Umbilical cord (tissue), 2 donors: ENCODE results near the gene MACROD2. TPM values are rescaled to one million over a fixed set of nuclear protein-coding genes. Genes with fewer than 3 reads are reported as not detected.
A peak's percentile ranks its signal among the peaks of the same experiment; 100 is the strongest.

Experiments used
- DNase-seq: peaks from one replicate; pipeline ENCODE4 v3.0.0-alpha.2; 2015; ENCODE audit warnings: low spot score
- total RNA-seq: library from RNA; depleted of rRNA; stranded (reverse); fragments of >200 nt; gene quantifications from one replicate; pipeline ENCODE4 v1.2.3, GENCODE V29; 2014; ENCODE audit warnings: low replicate concordance; ENCODE audit not compliant: insufficient read depth

MACROD2 gene
- total RNA-seq, 1 donor from 2014 or later = 69.6 TPM

DNA sequence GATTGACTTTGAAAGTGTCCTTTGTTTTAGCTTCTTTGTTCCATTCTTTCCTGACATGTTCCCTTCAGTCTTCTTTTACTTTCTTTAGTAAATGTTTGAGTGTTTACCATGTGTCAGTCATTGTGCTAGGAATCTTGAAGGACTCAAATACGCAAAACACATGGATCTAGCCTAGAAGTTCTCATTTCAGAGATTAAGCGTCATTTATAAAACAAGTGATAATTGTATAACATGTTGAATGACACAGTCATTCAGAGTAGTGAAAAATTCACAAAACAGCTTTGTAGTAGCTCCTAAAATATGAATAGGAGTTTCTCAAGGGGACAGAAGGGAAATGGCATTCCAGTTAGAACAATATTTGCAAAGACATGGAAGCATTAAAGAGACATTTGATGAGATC is 66.9 kb downstream of the MACROD2 start:
- DNase-seq = no peak

DNA sequence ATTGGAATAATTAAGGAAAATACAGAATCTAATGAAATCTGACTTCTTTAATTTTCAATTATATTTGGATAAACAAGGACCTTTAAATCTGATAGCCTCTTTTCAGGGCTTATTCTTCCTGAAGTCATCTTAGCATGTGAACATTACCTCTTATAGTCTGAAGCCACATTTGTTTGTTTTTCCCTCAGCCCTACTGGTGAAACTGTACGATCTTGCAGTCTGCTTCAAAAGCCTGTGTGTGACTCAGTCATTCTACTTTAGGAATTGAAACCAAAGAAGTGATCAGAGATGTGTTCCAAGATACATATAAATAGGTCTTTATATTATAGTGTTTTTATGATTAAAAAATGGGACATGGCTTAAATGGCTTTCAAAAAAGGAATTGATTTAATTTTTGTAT is 67.5 kb downstream of the MACROD2 start:
- no peak for DNase-seq

DNA sequence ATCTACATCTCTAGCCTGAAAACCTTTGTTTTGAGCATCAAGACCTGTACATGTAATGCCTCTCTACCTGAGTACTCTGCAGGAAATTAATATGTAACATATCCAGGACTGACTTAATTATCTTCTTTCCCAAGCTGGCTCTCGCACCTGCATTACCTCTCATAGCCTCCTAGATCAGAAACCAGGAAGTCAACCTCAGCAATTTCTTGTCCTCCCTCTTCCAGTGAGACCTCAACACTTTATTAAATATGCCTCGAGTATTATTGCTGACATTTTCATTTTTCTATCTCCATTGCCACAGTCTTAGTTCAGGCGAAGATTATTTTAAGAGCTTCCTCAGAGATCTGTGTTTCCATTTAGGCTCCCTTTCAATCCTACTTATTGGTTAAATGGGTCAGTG is 69.0 kb downstream of the MACROD2 start:
- no peak for DNase-seq

DNA sequence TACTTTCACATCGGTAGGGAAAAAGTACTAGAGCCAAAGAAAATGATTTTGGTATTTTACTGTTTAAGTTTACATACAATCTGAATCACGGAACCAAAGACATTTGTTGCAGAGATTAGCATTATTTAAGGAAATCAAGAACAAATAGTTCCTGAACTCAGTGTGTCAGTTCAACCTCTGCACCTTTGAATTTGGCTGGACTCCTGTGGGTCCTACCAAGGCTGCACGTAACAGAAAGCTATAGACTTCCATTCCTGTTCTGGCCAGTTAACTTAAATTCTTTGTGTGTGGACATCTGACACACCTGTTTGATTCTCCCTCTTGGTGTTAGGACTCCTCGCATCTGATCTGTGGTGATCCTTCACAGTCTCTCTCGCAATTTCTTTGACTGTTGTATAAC is 69.6 kb downstream of the MACROD2 start:
- DNase-seq = no peak

DNA sequence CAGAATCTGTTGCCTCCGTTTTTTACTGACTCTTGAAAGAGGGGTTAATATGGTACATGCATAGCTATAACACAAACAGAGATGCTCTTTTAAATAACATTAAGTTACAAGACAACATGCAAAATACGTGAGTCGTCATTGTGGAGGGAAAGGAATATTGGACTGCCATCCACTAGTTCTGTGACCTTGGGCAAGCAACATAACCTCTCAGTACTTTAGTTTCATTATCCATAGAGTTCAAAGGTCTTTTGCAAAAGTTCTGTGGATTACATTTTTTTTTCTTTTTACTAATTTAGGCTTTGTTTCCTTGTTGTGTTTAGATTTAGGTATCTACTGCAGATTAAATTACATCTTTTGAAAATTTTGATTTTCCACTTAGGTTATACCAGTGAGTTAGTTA is 70.5 kb downstream of the MACROD2 start:
- DNase-seq = no peak

DNA sequence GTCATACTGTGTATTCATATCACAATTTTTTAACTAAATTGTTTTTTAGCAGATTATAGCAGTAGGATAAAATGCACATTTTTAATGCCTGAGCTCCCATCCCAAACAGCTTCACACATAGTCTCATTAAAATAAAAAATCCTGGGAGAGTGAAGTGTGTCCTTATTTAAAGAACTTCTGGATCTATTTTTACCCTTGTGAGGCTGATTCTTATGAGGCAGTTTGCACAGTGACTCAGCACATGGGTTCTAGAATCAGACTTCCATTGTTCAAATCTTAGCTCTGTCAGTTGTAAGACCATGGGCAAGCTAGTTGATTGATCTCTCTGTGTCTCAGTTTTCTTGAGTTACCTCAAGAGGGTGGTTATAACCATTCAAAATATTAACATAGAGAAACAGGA is 72.3 kb downstream of the MACROD2 start:
- DNase-seq = no peak

DNA sequence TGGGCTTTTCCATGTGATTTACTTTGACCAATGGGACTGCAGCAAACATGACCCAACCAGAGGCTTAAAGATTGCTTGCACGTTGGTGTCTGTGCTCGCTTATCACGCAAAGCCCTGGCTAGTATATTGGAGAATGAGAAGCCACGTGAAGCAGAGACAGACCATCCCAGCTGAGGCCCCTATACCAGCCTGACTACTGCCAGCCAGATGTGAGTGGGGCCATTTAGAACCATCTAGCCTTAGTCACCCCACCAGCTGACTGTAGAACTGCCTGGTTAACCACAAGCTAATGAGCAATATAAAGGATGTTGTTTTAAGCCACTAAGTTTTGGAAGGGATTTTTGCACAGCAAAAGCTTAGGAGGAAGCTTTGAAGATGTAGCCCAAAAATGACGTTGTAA is 74.5 kb downstream of the MACROD2 start:
- DNase-seq = no peak

DNA sequence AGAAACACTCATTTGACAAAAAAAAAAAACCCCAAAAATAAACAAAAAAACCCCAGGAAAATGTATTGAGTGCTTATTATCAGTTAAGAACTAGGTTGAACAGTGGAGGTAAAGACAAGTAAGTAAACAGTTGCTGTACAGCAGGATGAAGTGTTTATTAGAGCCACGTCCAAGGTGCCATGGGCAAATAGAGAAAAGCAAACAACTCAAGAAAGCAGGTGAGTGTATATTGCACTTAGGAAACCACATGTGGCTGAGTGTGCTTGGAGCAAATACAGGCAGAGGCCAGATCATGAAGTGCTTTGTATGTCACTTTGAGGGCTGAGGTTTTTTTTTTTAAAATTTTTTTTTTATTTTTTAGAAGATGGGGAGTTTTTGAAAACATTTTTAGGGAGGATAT is 98.3 kb downstream of the MACROD2 start:
- no peak for DNase-seq

DNA sequence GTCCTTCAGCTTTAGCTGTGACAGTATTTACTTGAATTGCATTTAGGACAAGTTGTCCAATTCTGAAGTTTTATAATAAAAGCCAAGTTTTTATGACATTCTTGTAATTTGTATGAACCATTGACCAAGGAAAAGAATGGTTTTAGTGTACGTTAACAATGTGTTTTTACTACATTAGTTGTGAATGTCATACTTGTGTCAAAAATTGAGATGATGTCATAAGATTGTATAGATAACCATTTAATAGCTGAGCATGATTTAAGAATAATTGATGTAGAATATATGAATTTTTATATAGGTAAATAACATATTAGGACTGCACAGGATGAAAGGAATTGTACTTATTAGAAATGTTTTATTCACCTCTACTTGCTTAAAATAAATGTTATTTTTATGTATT is 102.9 kb downstream of the MACROD2 start:
- DNase-seq = no peak

DNA sequence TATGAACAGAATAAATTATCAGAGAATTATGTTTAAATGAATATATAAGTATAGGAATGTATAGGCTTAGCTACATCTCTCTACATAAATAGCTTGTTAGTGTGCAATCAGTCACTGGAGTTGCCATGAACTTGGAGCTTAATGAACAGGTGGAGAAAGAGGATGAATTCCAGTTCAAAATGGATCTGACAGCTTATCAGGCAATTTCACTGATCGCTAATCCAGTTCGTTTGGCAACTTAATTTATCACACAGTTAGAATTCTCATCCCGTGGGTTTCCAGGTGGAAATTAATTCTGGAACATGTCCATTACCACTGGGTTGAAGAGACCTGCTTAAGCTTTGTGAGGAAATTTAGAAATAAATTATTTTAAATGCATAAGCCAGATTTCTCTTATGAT is 118.1 kb downstream of the MACROD2 start:
- no peak for DNase-seq

DNA sequence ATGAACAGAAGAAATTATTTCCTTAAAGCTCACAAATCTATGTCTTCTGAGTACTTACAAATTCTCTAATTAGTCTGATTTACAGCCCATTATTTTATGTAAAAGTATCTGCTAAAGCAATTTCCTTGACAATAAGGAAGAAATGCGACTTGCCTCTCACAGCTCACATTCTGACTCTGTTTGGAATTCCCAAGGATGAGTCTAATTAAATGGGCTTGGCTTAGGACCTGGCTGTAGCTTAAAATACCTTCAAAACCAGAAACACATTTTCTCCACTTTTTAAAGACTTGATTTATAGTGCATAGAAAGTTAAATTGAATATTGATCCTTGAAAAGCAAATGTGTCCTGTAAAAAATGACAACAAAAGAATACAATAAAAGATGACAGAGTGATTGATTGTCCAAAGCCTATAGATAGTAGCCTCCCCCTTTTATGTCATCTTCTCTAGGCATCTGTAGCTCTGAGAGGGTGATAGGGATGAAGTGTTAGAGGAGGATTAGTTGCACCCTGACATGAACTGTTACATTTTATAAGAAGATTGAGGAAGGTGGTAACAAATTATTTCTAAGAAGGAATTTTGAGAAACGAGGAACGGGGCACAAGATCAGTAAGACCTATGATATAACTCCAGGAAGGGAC is 118.9 kb downstream of the MACROD2 start:
- DNase-seq = no peak

DNA sequence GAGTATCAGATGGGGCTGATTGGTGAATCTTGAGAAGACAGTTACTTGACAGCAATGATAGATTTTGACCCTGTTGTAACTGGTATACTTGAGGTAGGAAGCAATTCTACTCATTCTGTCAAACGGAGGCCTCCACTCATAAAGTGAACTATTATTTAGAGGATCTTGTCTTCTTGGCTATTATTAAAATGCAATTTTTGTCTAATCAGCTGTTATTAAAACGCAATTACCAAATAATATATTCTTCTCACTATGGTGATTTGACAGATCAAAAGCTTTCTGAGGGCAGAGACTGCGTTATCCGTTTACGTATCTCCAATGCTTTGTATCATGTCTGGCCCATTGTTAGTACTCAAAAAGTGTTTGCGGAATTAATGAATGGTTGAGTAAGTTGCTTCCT is 120.7 kb downstream of the MACROD2 start:
- no peak for DNase-seq

DNA sequence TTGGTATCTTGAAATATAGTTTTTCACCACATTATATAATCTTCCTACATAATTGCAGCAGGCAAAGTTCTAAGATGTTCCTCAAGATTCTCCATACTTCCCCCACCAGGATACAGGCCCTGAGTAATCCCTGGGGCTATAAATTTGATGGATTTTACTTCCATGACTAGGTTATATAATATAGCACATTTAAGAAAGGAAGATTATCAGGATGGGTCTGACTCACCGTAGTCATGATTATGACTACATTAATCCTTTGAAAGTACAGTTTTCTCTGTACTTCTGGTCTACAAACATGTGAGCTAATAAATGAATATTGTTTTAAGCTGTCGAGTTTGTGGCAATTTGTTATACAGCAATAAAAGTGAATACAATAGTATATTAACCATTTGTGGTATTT is 122.5 kb downstream of the MACROD2 start:
- peak; percentile 2 for DNase-seq

DNA sequence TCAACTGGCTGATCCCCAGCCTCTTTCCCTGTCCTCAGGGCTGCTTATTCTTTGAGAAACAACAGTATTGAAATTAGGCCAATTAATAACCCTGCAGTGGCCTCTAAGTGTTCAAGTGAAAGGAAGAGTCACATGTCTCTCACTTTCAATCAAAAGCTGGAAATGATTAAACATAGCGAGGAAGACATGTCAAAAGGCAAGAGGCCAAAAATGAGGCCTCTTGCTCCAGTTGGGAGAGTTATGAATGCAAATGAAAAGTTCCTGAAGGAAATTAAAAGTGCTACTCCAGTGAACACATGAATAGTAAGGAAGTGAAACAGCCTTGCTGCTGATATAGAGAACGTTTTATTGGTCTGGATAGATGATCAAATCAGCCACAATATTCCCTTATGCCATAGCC is 131.5 kb downstream of the MACROD2 start:
- DNase-seq = no peak

DNA sequence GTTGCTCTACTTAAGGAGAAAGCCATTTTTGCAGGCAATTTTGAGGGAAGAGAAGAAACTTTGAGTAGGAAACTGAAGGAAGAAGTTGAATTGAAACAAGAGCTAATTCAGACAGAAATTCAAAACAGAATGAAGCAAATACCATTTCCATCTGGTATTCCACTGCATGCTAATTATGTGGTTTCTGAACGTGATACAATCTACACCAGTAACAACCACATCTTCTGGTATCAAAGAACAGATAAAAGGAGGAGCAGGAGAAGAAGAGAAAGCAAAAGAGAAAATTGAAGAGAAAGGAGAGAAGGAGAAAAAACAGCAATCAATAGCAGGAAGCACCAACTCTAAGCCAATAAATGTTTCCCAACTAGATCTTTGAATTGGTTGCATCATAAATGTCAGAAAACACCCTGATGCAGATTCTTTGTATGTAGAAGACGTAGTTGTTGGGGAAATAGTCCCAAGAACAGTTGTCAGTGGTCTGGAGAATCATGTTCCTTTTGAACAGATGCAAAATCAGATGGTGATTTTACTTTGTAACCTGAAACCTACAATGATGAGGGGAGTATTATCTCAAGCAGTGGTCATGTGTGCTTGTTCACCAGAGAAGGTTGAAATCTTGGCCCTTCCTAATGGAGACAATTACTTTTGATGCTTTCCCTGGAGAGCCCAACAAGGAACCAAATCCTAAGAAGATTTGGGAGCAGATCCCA is 132.4 kb downstream of the MACROD2 start:
- no peak for DNase-seq

DNA sequence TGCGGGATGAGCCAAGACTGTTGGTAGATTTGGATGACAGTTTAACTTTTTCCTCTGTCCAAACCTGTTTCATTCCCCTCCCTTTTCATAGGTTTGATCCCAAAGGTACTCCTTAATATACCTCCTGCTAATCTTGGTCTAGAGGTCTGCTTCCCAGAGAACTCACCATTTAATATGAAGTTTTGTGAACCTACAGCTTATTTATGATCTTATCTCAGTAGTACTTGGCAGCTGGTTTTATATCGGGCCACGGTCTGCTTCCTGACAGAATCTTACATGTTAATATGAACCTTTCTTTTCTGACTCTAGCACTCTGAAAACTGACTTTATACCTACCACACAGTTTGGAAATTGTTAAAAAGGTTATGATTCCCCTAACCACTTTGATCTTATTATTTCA is 138.7 kb downstream of the MACROD2 start:
- no peak for DNase-seq

DNA sequence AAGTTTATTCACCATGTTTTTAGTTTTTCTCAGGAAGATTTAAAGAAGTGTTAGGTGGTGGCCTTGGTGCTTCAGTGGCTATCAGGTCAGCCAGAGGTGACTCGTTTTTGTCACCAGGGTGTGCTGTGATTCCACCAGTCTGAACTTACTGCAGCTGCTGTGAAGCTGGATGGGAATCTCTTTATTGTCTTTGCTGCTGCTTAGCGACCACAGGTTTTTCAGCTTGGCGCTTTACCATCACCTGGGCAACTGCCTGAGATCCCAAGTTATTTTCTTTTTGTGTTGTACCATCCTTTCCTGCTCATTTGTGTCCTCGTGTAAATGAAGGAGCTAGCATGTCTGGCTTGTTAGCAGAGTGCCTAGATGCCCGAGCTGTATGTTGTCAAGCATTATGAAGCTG is 146.9 kb downstream of the MACROD2 start:
- DNase-seq = peak; percentile 75

DNA sequence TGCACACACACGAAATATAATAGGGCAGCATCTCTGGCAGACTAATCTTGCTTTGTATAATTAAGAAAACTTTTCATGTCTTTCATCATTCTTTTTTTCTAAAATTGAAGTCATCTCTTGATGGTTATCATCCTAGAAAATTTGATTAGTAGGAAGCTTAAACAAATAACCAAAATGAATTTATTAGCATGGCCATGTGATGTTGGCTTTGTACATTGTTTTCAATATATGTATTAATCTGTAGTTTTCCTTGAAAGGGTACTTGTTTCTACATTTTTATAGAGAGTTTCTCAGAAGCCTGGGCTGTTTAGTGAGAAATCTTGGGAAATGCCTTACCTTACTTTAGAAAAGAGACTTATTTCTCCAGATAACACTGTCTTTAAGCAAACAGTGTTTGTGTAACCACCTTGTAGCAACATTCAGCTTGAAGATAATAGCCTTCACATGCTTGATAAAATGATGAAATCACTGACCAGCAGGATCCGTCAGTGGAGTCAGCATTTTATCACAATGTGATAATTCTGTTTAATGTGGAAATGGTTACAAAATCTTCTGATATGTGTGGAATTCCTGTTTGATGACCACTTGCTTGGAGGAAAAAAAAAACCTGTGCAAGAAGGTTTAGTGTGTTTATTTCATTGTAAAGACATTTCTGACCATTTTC is 147.8 kb downstream of the MACROD2 start:
- DNase-seq = peak; percentile 36

DNA sequence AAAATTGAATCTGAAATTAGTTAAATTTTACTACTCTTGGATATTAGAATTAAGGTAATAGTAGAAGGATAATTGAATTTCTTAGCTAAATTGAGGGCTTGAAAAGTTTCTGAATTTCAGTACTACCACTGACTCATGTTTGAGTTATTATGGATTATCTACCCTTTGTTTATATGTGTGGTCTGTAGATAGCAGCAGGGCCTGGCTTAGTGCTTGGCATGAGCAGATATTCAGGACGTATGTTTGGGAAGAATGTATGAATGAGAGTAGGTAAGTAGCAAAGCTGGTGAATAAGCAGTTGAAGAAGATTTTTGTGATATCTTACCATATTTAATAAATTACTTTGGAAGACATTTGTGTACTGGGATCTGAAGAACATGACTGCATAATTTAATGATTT is 152.7 kb downstream of the MACROD2 start:
- peak; percentile 4 for DNase-seq

DNA sequence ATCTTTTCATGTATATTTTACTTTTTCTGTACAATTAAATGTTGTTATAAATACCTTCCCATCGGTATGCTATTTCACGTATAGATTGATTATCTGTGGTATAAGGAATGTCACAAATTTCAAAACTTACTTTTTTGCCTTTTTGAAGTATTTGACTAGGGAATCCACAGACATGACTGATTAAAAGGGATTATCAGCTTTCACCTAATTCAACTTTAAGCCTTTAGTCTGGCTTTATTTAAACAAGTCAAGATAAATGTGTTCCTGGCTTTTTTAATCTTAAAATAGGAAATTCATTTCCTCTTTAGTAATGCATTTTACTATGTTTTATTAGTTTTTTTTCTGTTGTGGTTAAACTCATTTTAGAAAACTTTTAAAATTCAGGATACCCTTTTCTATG is 160.0 kb downstream of the MACROD2 start:
- no peak for DNase-seq

DNA sequence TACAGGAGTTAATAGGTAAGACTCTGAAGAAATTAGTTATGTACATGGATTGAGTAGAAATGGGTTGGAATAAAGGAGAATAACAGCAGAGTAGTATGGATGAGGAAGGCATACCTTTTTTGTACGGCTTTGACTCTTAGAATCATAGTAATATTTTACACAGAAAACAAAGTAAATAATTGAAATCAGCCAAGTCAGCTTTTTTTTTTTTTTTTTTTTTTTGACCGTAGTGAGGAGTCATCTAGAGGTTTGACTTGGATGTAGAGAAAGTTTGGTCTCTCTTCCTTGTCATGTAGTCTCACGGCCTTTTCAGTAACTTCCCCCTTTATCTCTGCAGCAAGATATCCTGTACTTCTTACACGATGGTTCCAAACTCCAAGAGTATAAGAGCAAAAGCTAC is 183.2 kb downstream of the MACROD2 start:
- DNase-seq = no peak

DNA sequence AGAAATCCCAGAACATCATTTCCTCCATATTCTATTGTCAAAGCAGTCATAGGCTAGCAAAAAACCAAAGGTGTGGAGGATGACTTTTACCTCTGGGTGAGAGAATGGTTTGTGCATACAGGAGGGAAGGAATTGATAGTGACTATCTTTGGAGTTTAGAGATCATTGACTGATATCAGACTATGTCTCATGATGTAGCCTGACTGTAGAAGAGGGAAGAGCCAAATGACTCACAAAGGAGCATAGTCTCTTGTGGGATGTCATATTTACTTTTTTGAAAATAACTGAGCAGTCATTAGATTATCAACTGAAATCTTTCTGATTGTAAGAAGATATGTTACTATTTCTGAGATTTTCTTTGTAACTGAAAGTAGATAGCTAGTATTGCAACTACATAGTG is 183.6 kb downstream of the MACROD2 start:
- no peak for DNase-seq

DNA sequence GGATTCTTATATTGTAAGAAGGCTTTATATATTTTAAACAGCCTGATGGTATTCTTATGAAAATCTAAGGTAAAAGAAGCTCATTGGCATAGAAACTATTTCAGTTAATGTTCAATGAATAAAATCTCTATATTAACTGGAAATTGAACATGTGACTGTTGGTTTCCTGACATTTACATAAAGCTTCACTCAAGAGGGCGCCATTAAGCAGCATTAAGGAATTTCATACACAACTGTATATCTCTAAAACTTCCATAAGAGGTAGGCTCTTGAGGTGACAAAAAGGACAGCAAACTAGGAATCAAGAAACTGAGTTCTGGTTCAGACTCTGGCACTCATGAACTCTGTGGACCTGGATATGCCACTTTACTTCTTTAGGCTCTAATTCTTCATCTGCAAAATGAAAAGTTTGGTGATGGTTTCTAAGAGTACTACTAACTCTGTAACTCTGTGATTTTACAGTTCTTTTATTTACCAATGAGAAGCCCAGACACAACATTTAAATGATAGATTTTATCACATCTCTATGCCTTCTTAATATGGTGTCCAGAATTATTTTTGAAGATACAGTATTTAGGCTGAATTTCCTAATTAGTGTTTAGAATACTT is 194.6 kb downstream of the MACROD2 start:
- peak; percentile 73 for DNase-seq
